IPS-11a (cell line): Measurements from ENCODE around the gene HIF3A.

Experiments
- H3K4me3 ChIP-seq: one replicate; pipeline ENCODE4 v1.5.1; 2013; ENCODE audit warnings: low read depth, low read length, control low read depth

HIF3A gene

DNA sequence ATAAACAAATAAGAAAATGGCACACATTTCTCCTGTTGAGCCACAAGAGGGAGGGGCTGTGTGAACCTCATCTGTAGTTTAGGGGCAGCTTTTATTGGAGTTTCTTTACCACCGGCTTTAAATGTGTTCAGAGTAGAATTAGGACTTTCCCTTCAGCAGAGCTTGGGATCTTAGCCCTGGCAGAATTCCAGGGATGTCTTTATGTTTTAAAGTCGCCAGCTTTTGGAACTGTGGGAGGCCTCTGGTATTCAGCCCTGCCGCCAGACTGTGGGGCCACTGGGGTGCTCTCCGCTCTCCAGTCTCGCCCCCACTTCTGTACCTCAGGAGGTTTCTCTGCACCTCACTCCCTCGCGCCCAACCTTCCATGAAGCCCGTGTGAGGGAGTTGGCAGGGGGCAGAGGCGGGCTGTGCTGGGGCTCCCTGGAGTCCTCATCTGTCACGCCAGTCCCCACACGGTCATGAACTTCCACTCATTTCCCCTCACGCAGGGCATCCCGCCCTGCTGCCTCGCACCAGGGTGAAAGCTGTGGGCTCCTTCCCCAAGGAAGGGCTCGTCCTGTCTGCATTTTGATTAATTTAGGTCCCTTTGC lies 85.0 kb downstream of the HIF3A start:
- H3K4me3 ChIP-seq = no peak overlapping the region

DNA sequence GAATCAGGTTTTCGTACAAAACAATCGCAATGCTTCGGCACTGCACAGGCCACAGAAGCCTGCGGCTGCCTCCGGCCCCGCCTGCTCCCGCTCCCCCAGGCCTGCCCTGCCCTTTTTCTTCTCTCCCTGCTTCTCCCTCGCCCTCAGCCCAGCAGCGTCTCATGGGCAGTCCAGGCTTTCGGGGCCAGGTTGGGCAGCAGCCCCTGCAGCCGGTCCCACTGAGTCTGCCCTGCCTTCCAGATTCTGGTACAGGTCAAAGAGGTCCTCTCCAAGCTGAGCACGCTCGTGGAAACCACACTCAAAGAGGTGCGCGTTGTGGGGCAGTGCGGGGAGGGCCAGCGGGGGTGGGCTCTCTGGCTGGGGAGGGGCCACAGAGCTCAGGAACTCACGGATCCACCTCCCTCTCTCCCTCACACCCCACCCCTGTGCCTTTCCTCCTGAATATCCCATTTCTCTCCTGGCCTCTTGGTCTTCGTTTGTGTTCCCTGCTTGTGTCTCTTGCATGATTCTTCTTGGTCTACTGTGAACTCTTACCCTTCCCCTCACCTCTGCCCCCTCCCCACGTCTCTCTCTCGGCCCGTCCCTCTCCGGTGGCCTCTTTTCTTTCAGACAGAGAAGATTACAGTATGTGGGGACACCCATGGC lies 86.5 kb downstream of the HIF3A start:
- no peak overlapping the region for H3K4me3 ChIP-seq

DNA sequence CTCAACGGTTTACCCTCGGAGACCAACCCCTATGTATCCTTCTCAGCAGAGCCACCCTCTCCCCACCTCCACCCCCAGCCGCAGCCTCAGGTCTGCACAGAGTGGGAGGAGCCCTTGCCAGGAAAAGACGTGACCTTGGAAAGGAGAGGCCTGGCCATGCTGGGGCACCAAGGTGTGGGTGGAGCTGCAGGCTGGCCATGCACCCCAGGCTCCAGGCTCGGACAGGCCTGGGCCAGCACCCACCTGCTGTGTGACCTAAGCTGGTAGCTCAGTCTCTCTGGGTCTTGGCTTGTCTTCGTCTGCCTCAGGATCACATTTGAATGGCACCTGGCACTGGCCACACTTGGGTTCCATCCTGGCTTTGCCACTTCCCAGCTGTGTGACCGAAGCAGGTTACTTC lies 87.0 kb downstream of the HIF3A start:
- no peak overlapping the region for H3K4me3 ChIP-seq

DNA sequence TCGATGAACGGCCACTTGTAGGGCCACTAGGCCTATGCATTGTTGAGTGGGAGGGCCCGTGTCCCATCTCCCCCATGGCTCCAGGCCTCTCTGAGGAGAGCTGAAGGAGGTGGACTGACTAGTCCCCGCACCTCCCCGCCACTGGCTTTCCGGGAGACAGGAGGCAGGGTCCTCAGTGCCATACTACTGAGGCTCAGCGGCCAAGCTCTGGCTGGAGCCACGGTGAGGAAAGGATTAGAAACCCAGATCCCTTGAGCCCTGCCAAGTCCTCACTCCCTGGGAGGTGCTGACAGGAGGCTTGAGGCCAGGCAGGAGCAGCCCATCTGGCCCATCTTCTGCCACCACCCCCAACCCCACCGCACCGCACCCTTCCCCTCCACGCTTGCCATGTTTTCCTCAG lies 87.6 kb downstream of the HIF3A start:
- H3K4me3 ChIP-seq = no peak overlapping the region

DNA sequence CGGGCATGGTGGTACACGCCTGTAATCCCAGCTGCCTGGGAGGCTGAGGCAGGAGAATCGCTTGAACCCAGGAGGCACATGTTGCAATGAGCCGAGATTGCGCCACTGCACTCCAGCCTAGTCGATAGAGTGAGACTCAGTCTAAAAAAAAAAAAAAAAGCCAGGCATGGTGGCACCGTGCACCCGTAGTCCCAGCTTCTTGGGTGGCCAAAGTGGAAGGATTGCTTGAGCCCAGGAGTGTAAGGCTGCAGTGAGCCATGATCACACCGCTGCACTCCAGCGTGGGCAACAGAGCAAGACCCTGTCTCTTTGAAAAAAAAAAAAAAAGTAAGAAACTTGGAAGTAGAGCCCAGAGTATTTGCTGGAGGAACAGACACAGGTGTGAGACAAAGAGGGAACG lies 88.8 kb downstream of the HIF3A start:
- no peak overlapping the region for H3K4me3 ChIP-seq

DNA sequence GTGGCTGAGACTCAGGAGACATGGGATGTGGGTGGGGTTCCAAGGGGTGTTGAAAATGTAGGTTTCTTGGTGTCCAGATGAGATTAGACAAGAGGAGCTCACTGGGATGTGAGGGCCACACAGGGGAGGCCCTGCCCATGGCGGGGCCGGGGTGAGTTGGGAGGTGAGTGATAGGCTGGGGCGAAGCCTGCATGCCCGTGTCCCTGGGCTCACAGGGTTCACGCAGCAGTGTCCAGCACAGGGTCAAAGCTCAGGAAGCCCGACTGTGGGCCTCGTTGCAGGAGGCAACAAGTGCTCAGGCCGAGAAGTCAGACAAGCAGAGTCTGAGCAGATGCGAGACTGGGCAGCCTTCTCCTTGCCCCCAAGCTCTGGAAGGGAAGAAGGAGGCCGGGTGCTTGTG lies 89.3 kb downstream of the HIF3A start:
- no peak overlapping the region for H3K4me3 ChIP-seq

DNA sequence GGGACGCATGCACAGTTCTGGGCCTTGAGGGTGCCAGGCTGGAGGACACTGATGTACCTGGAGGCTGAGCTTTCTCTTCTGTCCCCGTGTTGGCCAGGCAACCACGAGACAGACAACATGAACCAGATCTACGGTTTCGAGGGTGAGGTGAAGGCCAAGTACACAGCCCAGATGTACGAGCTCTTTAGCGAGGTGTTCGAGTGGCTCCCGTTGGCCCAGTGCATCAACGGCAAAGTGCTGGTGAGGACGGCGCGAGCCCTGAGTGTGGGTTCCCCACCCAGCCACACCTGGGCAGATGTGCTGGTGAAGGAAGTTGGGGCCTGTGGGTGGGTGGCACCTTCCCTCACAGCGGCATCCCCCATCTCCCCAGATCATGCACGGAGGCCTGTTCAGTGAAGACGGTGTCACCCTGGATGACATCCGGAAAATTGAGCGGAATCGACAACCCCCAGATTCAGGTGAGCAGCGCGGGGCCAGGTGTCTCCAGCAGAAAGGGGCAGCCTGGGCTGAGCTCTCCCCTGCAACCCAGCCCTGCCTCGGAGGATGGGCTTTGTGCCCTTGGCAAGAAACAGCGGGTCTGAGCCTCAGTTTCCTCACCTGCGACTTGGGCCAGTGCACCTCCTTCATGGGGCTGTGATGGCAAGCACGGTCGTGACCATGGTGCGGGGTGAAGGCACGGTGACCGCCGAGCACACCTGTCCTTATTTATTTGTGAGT lies 90.3 kb downstream of the HIF3A start:
- no peak overlapping the region for H3K4me3 ChIP-seq

DNA sequence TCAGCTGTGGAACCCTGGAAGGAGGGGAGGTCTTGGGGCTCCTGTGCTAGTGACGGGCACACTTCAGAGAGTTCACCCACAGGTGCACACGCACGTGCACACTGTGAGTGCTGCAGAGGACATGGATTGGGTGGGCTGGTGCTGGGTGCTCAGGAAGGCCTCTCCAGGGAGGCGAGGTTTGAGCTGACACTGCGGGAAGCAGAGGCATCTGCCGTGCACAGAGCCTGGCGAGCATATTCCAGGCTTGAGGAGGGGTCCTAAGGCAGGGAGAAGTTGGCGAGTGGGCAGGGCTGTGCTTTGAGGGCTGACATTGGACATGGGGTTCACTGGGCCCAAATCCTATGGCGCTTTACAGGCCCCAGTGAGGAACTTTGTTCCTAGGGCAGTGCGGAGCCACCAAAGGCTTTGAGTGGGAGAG lies 90.9 kb downstream of the HIF3A start:
- H3K4me3 ChIP-seq = no peak overlapping the region

DNA sequence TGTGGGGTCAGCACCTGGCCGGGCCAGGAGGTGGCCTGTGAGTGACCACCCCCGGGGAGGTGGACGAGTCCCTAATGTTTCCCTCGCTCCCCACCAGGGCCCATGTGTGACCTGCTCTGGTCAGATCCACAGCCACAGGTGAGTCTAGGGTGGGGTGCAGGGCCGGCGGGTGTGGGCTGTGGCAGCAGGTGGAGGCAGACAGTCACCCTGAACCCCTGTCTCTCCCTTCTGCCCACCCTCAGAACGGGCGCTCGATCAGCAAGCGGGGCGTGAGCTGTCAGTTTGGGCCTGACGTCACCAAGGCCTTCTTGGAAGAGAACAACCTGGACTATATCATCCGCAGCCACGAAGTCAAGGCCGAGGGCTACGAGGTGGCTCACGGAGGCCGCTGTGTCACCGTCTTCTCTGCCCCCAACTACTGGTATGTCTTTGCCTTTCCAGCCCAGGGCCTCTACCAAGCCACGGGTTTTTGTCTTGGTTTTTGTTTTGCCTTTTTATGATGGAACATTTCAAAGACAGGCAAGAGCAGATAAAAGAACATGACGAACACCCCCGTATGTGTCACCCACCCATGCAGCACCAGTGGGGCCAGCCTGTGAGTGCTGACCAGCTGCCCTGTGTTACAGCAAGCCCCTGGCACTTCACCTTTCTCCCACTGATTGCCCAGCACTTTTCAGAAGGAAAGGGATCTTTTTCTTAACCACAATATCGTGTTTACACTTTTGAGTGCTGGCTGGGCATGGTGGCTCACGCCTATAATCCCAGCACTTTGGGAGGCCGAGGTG lies 91.7 kb downstream of the HIF3A start:
- no peak overlapping the region for H3K4me3 ChIP-seq

DNA sequence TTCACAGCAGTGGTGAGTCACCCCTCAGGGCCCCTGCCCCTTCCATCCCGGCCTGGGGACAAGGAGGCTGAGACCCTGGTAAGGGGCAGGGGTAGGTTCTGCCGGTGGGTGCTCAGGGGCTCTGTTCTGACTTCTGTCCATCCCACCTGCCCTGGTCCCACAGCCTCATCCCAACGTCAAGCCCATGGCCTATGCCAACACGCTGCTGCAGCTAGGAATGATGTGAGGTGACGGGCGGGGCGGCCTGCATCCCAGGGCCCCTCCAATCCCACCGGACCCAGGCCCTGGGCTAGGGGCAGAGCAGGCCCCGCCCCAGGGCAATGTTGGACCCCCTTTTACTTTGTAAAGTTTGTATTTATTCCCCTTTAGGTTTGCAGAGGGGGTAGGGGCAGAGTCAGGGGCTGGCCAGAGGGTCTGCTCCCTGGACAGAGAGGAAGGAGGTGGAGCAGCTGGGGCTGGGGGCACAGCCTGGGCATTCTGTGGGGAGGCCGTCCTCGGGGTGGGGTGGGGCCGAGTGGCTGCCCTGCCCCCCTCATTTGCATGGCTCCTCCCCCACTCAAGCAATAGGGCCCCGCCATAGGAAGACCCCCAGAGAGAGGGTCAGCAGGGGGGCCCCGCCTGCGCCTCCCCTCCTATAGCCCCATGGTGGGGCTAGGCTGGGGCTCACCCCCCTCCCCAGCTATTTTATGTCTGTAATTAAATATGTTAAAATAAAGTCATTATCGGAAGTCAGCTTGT lies 93.4 kb downstream of the HIF3A start:
- H3K4me3 ChIP-seq = no peak overlapping the region

DNA sequence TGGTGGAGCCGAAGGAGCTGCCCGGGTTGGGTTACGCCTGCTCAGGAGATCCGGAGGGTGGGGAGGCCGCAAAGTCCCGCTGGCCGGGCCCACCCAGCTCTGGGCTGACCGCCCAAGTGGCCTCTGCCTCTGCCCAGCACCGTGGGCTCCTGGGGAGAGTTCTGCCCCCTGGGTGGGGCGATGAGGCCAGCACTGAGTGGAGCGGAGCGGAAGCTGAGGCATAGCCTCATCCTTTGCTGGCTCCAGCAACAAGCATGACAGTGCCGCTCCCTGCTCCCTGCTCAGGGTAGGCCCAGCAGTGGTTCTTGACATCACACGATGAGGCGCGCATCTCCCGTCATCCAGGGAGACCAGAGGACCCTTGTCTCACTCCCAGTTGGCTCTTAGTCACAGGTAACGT lies 94.0 kb downstream of the HIF3A start:
- no peak overlapping the region for H3K4me3 ChIP-seq

DNA sequence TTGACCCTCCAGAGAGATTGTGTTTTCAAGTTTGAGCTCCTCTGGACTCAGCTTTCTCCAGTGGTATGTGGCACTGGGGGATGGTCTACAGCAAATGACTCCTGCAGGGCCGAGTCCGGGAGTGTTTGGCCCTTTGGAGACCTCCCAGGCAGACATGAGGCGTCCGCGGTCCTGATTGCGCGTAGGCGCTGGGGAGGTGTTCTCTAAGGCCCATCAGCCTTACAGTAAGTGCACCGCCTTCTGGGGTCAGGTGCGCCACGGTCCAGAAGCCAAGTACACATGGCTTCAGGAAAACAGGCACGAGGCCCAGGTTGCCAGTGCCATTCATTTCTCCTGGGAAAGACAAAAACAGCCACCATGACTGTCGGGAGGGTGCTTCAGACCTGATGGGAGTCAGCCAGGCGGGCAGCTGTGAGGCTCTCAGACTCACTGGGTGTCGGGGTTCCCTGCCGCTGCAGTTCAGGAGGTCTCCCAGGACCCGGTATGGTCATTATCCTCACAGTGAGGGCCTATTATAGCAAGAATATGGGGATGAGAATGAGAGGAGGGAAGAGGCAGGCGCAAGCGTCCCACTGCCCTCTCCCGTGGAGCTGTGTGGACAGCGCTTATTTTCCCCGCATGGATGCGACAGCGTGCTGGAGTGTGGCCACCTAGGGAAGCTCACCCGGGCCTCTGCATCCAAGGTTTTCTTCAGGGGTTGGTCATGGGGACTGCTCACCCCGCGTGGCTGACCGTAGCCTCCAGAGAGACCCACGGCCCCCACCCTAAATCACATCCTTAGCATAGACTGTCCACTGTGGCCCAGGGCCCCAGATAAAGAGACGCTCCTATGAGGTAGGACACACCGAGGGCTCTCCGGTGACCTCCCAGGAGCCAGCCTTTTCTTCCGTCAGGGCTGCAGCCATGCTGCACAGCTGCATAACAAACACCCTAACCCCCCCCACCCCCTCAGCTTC lies 94.7 kb downstream of the HIF3A start:
- no peak overlapping the region for H3K4me3 ChIP-seq

DNA sequence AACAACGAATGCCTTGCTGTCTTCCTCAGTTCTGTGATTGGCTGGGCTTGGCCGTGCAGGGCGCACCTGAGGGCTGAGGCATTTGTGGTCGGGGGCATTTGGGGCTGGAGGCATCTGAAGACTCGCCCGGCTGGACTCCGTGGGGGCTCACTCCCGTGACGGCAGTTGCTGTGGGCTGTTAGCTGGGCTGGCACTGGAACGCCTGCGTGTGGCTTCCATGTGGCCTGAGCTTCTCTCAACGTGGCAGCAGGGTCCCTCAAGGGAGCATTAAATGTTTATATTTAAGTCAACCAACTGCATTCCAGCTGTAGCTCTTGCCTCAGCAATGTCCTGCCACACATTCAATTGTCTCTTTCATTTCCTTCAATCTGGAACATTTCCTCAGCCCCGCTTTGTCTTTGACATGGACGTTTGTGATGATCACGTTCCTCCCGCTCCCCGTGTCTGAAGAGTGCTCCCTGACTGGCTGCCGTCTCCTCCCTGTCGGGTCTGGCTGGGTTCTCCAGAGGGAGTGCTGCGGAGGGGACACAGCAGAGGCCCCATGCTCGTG lies 95.5 kb downstream of the HIF3A start:
- H3K4me3 ChIP-seq = no peak overlapping the region

DNA sequence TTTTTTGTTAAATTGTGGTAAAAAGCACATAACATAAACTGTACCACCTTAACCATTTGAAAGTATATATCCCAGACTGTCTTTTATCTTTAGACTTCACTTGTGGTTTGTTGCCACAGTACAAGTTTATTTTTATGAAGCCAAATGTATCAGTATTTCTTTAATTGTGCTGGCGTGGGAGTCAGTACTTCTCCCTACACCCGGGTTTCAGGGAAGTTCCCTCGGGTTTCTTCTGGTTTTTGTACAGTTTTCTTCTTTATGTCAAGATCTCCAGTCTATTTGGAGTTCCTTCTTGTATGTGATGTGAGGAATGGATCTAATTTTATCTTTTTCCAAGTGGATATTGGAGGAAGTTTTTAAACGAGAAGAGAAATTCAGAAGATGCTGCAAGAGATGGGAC lies 96.0 kb downstream of the HIF3A start:
- no peak overlapping the region for H3K4me3 ChIP-seq
